ENCODE data around the gene HHLA2. TPM values are rescaled to one million over a fixed set of nuclear protein-coding genes. Genes with fewer than 3 reads are reported as not detected.
A peak's percentile ranks its signal among the peaks of the same experiment; 100 is the strongest.
"Not testable (repeated sequence)": the region's sequence is repeated elsewhere in the genome, so short reads cannot be mapped to it uniquely, and the experiment has no call there.

Gene HHLA2
- polyA plus RNA-seq, 10 donors: 0.07 to 0.14 TPM; not detected in 8

DNA sequence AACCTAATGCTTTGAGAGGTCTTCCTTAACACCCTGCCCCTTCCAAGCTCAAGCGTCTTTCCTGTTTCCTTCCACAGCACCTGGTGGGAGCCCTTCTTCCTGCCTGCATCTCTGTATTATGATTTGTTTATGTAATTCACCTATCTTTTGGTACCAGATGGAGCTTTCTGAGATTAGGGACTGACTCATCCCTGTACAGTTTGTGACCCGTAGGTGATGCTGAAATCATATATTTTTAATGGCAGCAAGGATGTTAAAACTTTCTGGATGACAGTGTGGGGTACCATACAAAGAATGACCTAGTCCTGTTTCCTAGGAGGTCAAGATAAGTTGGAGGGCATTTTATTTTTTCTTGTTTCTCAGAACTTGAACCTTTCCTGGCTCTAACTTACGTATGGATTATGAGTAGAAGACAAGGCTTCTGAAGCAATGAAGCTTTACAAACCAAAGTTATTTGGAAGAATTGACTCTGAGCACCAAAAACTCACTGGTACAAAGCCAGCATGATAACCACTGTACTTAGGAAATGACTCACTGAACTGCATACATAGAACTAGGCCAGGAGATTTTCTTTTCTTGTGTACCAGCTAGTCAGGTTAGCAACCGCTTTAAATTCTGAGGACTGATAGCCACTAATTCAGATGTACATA, 46.6 kb downstream of the HHLA2 start:
- DNase-seq: no peak

DNA sequence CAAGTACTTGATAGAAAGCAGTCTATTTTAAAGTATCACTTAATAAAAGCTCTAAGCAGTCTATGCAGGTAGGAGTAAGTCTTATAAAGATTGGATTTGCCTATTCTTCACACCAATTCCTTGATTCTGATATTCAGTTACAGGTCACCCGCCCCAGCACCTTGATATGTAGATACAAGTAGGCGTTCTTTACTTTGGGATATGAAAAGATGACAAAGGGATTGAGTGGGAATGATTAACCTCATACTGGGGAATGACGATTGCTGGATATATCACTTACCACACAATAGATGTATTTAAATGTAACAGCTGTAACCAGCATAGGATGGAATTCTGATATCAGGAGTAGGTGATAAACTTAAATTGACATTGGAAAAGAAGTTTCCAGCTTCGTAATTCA, 47.1 kb downstream of the HHLA2 start:
- DNase-seq: no peak

DNA sequence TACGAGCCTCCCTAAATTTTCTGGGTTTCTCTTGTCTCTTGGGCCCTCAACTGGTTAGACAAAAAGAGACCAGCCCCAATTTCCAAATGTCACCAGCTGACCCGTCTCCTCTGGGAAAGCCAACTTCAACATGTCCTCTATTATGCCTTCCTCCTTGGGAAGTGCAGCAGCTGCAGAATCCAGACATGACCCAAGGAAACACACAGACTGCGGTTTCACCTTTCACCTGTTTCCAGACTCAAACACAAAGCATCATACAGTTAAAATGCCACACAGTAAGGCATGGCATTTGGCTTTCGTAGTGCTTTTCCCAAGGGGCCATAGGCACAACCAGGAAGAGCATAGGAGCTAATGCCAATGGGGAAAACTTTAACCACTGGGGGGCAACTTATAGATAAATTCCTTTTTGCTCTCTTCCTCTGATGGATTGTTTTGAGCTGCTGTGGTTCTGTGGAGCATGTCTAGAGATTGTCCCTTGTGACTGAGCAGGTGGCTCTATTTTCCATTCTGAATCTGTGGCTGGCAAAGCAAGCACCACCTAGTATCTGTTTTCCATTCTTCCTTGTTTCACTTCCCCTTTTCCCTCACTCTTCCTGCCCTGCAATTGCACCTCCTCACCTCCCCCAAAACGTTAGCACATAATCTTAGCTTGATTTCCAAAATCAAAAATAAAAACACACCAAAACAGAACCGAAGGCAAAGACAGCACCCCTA, 49.3 kb downstream of the HHLA2 start:
- no peak for DNase-seq

DNA sequence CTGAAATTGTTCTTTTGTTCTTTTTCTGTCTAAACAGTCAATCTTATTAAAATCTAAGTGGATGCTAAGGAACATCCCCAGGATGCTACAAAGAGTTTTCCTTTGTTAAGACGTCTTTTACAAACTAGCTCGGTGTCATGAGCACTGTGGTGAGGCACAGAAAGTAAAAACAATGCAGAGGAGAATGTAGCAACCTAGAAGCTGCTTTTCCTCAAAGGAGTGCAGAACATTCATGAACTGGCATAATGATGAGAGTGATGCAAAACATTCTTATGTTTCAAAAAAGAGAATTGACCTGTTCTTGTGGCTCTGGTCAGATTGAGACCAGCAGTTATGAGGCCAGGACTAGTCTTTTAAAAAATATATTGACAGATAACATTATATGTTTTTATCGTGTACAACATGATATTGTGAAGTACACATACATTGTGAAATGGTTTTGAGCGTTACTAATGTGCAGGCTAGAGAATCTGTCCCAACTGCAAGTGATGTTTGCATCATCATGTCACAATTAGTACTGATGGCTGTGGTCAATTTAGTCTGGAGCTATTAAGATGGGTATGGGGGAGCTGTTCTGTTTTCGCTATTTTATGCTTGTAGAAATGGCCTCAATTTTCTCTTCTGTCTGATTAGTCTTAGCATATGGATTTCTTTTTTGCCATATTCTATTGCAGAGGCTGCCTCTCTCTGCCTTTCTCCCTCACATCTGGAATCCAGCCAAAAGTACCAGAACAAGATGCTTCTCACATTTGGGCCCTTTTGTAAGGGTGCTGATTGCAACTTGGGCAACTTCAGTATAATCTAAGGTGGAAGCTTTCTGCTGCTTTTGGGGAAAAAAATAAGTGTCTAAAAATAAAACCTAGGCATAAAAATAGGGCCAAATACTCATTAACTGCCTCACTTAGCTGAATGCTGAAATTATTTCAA, 50.2 kb downstream of the HHLA2 start:
- no peak for DNase-seq

DNA sequence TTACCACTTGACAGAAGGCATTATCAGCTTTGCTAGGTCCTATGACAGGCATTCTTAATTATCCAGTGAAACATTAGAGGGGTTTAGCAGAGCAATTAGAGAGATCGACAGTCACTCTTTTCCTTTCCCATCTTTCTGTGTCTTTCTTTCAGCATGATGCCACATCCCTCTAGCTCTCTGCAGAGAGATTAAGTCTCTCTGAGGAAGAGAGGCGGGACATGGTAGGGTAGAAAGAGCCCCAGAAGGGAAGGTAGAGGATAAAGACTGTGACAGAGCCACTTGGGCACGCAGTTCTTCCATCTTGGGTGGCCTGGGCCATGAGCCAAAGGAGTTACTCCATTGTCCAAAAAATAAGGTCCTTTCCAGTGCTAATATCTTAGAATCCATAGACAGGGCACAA, 55.8 kb downstream of the HHLA2 start:
- no peak for DNase-seq

DNA sequence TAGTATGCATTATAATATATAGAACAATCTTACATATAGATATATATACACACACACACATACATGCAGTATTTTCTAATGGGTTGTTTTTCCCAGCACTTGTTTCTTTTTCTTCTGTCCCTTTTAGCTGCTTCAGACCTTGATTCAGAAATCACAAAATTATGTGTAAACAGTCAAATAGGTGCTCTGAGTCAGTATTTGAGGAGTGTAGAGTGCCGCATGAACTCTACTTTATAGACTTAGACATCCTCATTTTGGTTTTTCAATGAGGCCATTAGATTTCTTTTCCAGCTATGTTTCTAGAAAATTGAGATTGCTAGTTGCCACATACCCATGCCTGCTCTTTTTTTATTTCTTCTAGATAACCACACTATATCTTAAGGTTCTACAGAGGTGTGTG, 58.2 kb downstream of the HHLA2 start:
- no peak for DNase-seq

DNA sequence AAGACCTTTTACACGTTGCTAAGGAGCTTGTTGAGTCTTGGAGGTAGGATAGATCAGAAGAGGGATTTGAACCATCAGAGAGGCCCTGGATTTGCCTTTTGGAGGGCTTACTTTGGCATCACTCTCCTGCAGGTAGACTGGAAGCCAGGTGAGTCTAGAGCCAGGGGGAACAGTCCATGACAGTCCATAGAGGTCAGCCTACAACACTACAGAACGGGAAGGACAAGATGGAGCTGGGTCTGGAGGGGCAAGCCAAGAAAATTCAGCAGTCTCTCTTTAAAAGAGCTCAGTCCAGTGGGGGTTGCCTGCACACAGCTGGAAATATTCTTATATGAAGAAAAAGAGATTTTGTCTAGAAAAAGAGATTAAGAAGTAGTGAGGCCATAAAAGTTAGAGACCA, 60.7 kb downstream of the HHLA2 start:
- DNase-seq: no peak

DNA sequence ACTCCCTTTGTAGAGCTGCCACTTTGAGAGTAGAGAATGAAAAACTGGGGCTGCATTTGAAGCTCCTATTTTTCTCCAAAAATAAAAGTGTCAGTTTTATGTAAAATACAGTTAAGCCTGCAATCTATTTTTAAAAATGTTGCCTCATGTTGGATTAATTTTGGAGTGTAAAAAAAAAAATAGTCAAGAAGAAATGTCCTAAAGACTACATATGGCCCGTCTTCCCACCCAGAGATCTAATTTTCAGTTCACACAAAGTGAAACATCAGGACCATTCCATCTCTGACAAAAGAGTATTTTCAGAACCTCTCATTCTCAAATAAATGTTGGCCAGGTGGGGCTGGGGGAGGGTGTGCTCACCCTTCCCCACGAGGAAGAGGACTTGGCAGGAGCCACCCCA, 62.7 kb downstream of the HHLA2 start:
- DNase-seq: no peak

DNA sequence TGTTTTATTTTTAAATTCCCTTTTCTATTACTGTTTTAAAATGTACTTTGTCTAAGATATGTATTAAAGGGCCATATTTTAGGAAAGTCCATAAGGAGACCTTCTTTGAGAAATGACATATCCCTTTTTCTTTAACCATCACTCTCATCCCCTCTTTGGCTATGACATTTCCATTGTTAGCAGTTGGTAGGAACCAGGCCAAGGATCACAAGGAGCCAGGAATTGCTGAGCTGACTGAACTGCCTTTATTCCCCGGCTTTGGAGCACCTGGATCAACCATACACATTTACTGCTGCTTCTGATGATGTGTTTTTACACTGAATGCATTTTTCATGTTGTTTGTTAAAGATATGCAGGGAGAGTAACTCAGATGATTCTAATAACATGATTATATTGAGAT, 79.7 kb downstream of the HHLA2 start:
- DNase-seq: no peak

DNA sequence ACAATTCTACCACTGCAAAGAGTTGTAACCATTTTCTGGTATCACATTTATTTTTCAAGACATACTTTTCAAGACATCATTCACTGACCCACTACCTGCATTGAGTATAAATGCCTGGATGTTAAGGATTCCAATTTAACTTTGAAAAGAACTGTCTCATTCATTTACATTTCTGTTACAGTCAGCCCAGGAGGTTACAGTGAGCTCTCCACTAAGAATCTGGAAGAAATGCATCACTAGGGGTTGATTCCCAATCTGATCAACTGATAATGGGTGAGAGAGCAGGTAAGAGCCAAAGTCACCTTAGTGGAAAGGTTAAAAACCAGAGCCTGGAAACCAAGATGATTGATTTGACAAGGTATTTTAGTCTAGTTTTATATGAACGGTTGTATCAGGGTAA, 81.0 kb downstream of the HHLA2 start:
- no peak for DNase-seq

DNA sequence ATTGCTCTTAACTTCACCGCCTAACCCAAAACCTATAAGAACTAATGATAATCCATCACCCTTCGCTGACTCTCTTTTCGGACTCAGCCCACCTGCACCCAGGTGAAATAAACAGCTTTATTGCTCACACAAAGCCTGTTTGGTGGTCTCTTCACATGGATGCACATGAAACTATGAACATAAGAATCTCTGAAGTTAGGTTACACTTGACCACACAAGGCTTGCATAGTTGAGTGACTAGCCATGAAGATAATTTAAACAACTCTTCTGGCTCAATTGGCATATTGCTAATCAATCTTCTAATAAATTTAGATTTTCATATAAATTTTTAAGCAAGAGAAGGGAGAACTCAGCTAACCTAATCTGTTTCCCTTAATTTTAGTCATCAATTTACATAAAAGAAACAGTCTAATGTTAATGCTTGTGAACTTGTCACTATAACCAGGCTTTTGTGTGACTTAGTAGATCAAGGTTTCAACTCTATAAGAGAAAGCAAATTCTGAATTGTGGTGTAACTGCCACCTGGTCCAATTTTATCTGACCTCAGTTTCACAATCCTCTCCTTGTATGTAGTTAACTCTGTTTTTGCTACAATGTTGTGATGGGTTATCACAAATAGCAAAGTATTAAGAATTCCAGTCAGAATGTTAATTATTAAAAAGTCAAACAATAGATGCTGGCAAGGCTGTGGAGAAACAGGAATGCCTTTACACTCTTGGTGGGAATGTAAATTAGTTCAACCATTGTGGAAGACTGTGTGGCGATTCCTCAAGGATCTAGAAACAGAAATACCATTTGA, 82.0 kb downstream of the HHLA2 start:
- DNase-seq: no peak

DNA sequence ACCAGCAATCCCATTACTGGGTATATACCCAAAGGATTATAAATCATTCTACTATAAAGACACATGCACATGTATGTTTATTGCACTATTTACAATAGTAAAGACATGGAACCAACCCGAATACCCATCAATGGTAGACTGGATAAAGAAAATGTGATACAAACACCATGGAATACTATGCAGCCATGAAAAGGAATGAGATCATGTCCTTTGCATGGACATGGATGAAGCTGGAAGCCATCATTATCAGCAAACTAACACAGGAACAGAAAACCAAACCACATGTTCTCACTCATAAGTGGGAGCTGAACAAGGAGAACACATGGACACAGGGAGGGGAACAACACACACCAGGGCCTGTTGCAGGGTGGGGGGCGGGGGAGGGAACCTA, 82.6 kb downstream of the HHLA2 start:
- DNase-seq: not testable (repeated sequence)

DNA sequence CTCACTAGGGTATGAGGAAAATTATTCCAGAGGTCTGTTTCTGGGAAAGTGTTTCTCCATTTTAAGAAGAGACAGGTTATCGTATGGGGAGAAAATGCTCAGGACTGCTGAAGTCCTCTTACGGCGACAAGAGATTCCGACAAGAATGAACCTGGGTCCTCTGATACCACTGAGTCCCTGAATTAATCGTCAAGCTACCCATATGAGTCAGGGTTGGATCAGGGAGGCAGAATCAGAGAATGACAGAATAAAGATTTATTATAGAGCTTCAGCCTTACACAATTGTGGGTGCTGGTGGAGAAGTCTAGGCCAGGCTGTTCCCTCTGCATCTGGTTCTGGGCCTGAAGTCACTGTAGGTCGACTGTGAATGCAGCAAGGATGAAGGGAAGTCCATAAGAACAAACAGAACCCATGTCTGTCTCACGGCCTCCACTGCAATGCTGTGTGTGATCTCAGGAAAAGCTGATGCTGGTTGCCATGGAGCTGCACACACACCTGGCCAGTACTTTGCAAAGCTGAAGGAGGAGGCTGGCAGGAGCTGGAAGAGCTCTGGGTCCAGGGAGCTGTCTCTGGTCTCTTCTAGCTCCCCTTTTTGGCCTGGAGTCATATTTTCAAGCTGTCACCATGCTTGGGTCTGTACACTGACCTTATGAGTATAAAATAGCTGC, 83.9 kb downstream of the HHLA2 start:
- DNase-seq: no peak

DNA sequence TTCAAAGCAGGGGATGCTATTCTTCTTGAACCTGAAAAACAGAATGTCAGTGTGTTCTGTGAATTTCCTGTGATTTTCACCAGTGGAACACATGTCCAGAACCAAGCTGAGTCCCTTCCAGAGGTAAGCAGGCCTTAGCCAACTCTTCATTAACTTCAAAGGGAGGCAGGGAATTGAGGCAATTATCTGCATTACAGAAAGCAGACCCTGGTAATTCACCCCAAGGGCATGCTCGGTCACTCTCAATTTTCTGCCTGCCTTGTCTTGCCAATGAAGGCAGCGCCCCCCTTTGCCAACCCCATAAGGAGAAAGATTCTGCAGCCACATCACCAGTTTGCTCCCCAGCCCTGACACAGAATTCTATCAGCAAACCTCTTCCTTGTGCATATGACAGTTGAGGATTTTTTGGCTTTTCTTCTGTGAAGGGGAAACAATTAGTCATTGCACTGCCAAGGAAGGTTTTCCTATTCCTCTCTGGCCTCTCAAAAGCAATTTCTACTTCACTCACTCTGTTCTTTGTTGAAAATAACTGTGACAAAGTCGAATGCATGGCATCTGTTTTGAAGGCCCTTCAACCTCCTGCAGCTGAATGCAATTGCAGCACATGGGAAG, 85.3 kb downstream of the HHLA2 start:
- DNase-seq: no peak

DNA sequence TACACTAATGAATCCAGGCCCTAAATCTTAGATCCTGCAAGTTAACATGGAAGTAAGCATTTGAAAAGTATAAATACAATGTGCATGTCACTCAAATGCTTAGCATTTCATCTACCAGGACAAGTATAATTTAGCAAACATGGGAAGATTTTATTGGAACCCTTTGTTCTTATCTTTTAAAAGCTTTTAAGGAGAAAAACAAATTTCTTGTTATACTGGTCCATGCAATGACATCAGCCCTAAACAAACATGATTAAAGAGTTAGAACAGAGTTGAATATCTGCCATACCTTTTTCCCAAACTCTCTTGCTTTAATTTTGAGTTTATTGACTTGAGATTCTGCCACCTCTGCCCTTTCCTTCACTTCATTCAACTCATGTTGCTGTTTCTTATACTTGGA, 87.0 kb downstream of the HHLA2 start:
- no peak for DNase-seq

DNA sequence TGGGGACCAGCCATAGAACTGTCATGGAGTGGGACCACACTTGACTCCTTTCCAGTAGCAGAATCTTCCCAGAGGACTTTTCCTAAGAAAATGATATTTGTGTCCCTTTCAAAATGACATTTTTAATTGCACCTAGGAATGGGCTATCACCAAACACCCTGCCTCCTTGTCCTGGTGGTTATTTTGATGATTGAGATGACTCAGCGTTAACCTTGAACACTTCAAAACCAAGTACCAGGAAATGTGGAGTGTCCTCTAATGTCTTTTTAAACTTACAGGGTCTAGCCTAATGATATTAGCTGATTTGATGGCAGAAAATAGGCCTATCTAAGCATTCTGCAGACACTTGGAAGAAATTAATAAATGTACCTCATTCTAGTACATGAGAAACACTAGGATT, 90.7 kb downstream of the HHLA2 start:
- DNase-seq: no peak

DNA sequence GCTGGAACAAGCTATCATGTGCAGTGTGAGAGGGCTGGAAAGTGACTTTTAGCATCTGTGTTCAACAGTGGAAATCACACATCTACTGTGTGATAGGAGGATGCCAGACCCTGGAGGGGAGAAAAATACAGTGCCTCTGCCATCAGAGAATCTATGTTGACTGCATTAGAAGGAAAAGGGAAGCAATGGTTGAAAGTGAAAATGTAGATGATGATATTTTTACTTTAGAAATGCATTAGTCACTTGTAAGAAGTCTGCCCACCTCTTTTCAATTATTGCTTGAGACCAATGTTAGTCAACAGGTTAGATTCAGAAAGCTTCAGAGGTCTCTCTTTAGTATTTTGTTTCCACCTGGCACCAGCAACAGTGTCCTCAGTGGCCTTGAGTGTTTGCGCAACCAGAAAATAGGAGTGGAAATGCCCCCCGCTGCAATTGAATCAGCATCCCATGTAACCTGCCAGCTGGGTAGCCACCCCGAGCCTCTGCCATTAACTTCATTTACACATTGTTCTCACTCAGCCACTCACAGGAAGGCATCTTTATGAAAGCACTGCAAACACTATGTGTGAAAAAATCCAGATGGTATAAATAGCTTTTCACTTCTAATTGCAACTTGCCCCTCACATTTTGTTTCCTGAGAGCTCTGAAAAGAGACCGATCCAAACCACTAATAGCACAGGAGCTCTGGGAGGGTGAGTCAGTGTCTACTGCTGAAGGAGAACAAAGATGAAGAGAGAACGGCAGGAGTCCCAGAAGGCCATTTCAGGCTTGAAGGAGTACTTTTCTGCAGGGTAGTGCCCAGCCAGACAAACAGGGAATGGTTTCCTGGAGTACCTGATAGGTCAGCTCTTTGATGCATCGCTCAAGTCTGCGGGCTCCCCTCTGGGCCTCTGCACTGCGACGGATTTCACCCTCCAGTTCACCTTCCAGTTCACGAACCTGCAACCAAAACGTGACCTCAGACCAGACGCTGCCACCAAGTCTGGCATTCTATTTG, 92.1 kb downstream of the HHLA2 start:
- no peak for DNase-seq

DNA sequence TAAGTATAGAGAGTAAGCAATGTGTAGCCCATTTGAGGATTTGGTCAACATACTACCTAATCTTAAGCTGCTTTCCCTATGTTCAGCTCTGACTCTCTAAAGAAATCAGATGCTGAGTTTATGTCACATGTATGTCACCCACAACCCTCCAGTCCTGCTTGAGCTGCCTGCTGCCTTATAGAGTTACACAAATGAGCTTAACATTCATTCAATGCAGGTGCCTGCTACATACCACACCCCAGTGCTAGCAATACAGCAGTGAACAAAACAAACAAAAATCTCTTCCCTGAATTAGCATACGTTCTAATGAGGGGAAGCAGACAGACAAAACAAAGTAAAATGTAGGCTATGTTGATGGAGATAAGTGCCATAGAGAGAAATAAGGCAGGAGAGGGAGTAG, 93.0 kb downstream of the HHLA2 start:
- no peak for DNase-seq

DNA sequence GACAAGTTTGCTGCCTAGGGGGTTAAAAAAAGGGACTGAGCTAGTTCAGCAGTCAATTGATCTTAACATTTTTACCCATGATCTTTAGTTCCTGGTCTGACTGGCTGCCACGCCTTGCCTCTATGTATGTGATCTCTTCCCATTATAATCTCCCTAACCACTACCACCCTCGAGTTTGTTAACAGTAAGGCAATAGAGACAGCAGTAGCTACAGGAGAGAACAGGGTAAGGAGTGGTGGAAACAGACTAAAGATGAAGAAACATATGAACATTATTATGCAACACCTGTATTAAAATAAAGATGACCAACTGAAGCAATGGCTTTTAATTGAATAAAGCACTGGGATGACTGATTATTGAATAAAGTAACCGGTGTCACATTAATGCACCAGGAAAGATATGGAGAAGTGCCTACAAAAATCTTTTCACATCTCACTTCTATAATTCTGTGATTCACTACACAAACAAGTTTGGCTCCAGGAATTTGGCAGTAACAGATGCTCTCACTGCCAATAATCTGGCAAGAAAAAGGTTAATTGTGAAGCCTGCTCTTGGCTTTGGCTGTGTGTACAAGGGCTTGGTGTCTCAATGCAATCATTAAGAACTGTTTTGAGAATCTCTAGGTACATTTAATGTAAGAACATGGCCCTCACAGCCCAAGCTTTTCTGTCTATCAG, 95.7 kb downstream of the HHLA2 start:
- peak in 2 of 3 donors; percentile 8 to 22 for DNase-seq
